HCEC 1CT (cell line): Measurements from ENCODE around the gene ARHGAP42.

Experiments
- DNase-seq: peaks from one replicate; pipeline ENCODE4 v3.0.0-alpha.2; 2017

Gene ARHGAP42

DNA sequence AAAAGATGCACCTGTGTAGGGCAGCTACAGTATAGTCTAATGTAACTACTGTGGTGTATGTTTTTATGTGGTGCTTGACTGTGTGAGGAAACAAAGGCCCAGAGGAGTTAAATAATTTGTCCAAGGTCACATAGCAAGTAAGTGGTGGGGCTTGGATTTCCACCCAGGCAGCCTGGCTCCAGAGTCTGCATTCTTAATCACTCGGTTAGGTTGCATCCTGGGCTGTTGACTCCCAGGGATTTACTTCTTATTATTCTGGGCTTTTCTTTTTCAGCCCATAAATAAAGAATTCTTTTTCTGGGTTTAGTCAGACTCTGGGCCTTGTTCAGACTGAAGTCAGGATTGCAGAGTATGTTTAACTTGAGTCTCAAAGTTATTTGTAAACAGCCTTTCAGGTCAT lies 82.1 kb downstream of the ARHGAP42 start:
- no peak for DNase-seq

DNA sequence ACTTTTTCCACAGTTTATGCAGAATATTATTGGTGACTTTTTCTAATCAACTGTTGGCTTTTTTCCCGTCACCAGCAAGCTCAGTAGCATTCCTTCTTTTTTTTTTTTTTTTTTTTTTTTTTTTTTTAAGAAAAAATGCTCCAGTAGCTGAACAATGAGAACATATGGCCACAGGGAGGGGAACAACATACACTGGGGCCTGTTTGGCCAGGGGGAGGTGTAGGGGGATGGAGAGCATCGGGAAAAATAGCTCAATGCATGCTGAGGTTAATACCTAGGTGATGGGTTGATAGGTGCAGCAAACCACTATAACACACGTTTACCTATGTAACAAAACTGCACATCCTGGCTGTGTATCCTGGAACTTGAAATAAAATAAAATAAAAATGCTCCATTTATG lies 82.5 kb downstream of the ARHGAP42 start:
- no peak for DNase-seq

DNA sequence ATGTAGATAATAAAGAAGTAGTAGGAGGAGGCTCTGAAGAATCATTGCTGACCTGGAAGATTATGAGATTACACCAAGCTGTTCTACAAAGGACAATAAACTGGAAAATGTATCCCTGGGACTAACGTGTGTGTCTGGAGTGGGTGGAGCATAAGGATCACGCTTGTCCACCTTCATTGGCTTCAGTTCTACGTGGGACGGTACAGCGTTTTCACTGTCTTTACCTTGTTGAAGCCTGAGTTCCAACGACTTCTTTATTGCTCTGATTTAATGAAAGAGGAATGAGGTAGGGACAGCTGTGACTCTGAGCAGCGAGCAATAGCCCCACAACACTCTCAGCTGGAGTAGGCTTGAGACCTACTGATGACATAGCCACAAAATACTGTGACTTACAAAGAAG lies 87.0 kb downstream of the ARHGAP42 start:
- DNase-seq = no peak

DNA sequence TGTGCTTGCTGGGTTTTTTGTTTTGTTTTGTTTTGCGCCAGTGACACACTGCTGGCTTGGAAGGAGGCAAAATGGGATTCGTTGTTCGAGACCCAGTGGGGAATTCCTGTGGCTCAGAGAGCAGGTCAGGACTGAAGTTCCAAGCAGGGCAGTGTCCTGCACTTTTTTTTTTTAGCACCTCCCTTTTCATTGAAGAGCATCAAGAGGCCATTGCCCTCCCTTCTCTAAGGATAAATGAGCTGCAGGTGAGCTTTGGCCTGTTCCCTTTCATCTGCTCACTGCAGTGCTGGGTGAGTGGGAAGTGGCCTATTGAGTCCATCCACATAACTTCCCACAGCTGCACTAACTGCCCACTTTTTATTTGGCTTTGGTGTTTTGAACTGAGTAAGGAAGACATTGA lies 87.8 kb downstream of the ARHGAP42 start:
- no peak for DNase-seq

DNA sequence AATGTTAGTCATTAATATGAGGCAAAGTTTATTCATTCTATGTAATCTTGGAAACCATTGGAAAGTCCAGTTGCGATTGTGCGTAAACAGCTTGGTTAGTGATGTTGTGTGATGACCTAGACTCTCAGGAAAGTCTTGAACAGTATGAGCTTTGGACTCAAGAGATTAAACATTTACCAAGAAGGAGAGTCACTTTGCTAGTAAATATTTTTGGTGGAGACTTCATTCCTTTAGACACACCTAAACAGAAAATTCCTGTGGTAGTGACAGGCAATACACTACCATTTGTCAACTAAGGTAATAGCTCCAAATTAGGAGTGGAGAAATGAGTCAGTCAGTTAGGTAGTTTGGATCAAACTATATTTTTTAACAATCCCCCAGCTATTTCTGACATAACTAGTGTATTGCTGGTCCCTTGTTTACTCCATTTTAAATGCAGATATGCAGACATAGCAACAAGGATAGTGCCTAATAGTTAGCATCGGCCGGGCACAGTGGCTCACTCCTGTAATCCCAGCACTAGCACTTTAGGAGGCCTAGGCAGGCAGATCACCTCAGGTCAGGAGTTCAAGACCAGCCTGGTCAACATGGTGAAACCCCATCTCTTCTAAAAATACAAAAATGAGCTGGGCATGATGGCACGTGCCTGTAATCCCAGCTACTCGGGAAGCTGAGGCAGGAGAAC lies 89.3 kb downstream of the ARHGAP42 start:
- DNase-seq = peak; percentile 84

DNA sequence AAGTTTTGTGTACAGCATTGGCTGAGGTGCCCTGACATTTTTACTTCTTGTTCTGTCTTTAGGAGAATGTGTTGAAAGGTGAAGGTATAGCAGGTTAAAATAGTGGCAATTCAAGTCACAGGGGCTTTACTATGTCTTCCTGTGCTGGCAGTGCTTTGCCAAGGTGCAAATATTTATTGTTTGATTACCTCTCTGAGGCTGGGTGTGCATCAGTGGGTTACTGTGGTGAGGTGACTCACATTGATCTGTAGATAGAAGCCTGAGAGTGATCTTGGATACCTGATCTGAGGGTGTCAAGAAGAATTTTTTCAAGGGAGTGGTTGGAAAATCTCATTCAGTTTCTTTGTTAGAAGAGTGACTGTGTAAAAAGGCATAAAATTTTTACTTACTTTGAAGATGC lies 90.0 kb downstream of the ARHGAP42 start:
- no peak for DNase-seq

DNA sequence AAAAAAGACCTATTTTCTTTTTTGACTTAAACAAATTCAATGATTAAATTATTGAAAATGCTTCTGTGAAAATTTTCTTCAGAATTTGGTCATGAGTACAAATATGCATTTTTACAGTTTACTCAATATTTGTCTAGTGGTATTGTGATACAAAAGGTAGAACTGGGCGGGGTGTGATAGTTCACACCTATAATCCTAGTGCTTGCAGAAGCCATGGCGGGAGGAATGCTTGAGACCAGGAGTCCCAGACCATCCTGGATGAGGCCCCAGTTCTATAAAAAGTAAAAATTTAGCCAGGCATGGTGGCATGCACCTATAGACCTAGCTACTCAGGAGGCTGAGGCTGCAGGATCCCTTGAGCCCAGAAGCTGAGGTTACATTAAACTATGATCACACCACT lies 90.6 kb downstream of the ARHGAP42 start:
- DNase-seq = no peak

DNA sequence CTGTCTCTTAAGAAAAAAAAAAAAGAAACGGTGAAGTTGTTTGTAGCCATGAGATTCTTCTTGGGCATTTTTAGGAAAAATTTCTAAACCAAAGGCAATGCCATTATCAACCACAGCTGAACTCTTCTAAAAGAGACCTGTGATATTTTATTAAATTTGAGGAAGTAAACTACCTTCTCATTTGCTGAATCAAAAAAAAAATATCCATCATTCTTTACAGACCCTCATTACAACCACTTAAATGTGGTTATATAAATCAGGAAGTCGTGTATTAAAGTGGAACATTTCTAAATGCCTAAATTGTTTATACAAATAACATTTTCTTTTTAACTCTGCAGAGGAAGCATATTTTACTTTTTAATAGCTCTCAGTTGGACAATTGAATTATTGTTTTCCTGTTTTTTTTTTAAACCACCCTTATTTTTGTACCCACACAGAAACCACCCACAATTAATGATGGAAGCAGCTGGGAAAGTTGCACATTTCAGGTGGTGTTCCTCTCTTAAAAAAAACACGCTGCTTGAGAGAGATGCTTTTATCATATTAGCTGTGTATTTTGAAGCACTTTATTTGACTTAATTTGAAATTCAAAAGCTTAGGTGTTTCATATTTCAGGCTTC lies 91.2 kb downstream of the ARHGAP42 start:
- no peak for DNase-seq

DNA sequence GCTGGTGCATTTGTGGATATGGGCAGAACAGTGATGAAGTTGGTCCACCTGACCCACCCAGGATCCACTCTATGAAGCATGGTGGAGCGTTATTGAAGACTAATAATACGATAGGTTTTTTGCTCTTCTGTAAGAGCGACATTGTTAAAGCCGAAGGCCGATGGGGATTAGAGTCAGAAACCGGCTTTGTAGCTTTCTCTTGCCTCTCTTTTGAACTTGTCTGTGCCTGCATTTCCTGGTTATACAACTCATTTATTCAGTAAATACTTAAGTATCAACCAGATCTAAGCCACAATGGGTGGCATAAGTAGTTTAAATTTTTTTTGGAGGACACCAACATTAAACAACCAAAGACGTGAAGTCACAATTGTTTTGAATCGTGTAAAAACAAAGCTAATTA lies 93.4 kb downstream of the ARHGAP42 start:
- no peak for DNase-seq

DNA sequence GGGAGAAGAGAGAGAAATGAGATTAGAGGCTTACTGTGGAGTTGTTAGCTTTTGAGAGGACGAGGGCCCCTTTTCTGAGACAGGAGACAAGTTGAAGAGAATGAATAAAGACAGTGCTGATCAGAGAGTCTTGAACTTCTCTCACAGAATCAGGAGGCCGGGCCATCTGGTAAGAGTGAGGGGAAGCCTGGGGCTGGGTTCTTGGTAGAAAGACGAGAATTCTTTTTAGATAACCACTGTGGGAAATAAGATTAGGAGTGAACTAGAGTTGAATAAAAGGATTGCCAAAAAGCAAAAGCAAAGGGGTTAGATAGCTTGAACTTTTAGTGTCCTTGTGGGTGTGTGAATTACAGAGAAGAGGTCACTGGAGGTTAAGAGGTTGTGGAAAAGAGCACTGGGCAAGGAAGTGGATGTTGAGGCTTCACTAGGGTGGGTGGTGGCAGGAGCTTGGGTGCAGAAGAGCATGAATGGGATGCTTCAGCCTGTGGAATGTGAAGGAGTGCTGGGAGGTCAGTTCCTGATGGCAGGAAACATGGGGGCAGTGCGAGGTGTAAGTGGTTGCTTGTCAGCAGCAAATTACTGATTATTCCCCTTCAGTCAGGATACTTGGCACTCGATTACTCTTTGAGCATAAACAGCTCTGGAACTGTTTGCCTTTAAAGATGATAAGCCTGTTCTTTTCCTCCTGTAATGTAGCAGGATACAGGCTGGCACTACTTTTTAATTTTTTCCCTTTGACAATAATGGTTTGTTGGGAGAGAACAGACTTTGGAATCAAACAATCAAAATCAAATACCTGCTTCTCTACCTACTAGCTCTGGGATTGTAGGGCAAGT lies 98.3 kb downstream of the ARHGAP42 start:
- no peak for DNase-seq

DNA sequence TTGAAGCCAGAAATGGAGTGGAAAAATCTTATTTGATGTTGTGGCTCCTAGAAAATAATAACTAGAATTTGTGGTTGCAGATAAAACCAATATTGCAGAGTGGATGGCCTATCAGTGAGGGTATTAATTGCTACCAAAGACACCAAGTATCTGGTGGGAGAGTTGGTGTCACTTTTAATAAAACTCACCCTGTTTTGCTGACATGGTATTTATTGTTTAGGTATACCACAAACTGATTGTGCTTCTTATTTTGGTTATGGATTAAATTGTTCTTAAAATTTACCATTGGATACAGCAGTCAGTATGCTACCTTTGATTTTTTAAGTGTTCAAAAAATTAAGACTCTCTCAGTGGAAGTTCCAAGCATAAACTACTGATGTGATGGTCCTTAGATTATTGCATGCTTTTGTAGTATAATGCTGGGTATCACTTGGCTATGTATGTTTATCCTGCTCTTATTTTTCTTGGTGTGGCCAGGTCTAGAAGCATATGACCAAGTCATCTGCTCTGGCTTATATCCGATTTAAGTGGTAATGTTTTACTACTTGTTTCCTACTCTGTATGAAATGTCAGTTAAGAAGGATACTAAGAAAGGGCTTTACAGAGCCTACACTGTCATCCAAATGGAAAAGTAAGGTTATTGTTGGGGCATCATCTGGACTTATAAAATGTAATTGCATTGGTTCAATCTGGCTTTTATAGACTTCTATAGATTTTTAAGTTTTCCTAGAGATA lies 101.6 kb downstream of the ARHGAP42 start:
- DNase-seq = no peak

DNA sequence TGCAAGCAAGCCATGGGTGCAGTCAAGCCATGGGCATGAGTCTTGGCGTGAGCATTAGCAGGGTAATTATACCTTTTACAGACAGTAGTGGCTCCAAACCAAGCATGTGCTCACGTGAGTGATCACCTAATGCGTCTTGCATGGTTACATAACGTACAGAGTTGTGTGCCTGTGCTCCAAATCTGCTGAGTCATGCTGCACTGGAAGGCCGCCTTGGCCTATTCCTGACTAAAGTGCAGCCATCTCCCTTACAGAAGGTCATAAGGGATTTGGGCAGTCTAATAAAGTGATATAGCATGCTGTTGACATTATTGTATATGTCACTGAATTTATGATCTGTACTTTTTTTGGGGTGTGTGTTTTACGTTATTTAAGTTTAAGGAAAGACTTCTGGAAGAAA lies 102.4 kb downstream of the ARHGAP42 start:
- DNase-seq = no peak

DNA sequence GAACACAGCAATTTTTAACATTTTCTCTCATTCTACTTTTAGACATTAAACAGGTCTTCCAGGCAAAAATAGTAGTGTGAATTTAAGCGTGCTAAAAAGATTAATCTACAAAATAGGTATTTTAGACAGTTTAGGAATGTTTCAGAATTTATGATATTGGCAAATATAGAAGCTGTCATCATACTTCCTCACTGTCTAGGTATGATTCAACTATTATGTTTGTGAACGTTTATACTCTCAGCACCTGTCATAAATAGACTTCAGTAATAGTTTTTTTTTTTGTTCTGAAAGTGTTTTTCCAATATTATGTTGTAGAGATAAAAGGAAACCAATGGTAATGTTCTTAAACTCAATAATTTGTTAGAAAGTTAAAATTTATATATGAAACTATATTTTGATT lies 103.0 kb downstream of the ARHGAP42 start:
- no peak for DNase-seq

DNA sequence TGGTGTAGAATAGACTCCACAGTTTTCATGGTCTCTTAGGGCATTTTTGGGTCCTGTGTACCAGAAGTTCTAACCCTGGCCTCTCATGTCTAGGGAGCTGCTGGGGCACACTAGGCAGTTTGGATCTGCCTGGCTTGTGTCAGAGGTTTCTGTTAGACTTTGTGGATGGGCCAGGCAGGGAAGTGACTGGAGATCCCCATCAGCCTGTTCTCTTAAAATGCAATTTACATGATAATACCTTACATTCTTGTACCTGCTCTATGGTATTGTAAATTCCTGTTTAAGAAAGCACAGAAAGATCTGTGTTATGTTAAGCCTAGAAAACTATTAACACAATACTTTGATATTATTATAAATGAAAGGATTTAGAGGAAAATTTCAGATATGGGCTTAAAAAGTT lies 104.0 kb downstream of the ARHGAP42 start:
- DNase-seq = no peak

DNA sequence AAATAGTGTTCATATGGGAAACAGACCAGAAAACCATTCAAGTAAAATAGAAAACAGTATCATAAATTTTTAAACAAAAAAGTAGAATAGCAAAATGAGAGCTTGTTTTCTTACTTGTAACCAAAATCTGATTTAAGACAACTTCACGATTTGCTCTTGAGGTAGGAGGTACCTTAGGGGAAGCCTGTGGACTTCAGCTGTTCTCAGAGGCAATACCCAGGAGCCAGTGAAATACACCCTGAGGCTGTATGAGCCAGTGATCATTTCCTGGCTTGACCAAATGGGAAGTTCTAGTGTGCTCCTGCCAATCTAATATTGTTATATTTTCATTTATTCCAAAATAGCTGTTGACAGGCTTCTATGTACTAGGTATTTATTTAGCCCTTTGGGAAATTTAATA lies 104.8 kb downstream of the ARHGAP42 start:
- DNase-seq = no peak

DNA sequence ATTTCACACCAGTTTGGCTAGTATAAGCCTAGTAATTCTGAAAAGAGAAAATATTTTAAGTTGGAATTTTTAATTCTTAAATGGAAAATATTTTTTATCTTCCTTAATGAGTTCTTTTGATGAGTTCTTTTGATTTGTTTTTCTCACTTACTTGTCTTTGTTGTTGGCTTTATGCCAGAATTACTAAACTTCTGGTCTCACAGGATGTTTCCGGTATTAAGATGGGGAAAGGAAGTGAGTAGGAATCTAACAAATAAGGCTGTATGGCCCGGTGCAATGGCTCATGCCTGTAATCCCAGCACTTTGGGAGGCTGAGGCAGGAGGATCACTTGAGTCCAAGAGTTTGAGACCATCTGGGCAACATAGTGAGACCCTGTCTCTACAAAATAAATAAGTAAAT lies 106.4 kb downstream of the ARHGAP42 start:
- no peak for DNase-seq

DNA sequence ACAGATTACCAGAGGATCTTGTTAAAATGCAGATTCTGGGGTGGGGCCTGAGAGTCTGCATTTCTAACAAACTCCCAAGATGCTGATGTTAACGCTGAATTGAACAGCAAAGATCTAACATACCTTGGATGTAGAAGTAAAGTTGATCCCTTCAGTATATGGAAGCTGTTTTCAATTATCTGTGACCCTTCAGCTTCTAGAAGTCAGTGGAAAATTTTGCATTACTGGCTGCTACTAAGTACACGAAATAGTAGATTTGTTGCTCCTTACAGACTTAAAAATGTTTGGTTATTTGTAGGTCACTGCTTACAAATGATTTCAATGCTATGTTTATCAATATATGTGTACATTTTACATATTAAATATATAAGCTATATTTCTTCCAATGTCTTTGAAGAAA lies 107.4 kb downstream of the ARHGAP42 start:
- DNase-seq = no peak

DNA sequence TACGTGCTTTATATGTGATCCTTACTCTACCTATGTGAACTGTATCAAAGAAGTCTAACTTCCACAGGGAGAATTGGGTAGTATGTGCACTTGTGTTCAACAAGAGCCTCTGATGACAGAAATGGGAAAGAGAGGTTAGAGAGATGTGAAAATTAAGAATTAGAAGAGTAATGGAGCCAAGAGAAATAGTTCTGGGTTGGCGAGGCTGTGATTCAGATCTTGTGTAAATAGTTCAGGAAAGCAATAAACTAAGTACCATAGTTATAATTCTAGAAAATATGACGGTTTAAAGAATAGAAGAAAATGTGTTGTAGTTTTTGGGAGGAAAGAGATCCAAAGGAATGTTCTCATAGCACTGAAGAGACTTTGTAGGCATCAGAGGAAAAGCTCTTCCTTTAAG lies 112.4 kb downstream of the ARHGAP42 start:
- DNase-seq = no peak

DNA sequence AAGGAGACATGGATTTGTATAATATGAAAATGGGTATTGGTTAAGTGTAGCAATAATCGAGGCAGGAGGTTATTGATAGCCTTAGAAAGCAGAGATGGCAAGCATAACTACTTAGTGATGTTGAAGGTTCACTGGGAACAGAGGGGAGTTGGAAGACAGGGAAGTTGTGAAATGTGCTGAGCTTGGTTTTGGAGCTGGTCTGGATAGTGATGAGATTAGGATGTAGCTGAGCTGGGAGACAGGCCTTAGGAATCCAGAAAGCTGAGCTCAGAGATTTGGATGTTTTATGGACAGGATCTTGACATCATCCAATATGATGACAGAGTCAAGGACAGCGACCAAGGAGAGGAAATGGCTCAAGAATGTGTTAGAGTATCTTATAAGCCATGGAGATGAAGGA lies 113.1 kb downstream of the ARHGAP42 start:
- DNase-seq = no peak

DNA sequence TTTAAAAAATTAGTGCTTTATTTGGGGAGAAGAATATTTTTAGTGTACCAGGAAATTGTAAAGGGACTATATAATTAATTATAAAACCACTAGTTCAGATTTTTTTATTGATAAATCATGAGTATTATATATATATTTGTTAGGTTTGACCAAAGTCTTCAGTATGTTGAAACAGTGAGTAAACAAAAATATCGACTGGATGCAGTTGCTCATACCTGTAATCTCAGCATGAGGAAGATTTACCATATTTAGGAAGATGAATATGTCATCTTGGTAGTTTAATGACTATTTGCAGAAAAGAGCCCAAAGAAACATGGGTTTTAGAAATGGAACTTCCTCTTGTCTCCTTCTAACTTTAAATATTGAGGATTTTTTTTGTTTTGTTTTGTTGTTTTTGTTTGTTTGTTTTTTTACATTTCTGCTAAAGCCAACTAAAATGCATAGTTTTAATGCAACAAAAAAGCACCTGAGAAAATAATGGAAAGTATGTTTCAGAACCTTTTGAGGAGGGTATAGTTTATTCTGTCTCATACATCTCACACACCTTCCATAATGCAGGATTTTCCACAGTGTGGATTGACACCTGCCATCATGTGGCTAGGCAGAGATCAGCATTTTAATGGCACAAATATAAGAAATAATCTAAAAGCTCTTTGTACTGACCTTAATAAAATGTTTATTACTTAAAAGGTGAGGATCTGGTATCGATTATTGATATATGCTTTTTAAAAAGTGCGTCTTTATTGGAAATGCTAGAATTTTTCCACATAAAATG lies 114.3 kb downstream of the ARHGAP42 start:
- DNase-seq = no peak

DNA sequence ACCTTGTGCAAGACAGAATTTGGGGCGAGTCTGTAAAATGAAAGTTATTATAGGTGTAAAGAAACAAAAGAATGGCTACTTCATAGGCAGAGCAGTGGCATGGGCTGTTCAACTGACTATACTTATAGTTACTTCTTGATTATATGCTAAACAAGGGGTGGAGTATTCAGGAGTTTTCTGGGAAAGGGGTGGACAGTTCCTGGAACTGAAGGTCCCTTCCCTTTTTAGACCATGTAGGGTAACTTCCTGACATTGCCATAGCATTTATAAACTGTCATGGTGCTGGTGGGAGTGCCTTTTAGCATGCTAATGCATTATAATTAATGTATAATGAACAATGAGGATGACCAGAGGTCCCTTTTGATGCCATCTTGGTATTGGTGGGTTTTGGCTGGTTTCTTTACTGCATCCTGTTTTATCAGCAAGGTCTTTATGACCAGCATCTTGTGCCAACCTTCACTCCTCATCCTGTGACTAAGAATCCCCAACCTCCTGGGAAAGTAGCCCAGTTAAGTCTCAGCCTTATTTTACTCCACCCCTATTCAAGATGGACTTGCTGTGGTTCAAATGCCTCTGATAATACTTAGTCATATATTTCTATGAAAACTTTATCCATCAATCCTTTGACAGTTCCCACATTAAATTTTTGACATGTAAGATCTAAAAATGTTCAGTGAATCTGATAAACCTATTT lies 118.6 kb downstream of the ARHGAP42 start:
- DNase-seq = peak; percentile 33

DNA sequence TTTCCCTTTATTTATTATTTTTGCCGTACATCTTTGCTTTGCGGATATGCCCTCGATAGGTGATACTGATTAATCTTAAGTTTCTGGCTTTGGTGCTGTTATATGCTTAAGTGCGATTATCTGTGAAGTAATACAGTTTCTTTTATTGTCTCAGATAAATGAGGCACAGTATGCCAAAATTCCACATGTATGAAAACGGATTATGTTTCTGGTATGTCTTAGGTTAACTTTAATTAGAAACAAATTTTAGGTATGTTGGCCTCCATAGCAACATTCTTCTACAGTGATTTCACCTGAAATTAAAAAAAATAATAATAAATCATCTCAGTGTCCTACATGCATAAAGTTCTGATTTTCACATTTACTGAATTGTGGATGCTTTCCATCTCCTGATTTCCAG lies 119.2 kb downstream of the ARHGAP42 start:
- DNase-seq = no peak
